ENCODE data around the gene MAP4K3.

DNA sequence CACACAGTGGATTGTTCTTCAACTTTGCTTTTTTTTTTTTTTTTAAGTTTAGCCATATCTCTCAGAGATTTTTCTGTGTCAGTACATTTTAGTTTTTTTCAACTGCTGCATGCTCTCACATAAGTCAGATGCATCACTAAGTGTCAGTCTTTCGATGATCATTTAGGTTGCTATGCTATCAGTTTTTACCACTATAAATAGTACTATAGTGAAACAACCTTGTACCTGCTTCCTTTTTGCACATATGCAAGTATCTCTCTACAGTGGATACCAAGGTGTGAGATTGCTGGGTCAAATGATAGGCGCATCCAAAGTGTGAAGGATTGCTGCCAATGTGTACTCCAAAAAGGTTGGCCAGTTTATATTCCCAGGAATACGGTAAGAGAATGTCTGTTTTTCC lies 33.5 kb upstream of the MAP4K3 start:
- TF ChIP-seq, protein P1, sequence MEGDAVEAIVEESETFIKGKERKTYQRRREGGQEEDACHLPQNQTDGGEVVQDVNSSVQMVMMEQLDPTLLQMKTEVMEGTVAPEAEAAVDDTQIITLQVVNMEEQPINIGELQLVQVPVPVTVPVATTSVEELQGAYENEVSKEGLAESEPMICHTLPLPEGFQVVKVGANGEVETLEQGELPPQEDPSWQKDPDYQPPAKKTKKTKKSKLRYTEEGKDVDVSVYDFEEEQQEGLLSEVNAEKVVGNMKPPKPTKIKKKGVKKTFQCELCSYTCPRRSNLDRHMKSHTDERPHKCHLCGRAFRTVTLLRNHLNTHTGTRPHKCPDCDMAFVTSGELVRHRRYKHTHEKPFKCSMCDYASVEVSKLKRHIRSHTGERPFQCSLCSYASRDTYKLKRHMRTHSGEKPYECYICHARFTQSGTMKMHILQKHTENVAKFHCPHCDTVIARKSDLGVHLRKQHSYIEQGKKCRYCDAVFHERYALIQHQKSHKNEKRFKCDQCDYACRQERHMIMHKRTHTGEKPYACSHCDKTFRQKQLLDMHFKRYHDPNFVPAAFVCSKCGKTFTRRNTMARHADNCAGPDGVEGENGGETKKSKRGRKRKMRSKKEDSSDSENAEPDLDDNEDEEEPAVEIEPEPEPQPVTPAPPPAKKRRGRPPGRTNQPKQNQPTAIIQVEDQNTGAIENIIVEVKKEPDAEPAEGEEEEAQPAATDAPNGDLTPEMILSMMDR (IDR thresholded peaks at IDR 0.05): no peak
- TF ChIP-seq POLR2AphosphoS5 (IDR thresholded peaks at IDR 0.05): no peak
- no peak for TF ChIP-seq POLR2A (IDR thresholded peaks at IDR 0.05)
